D341Med (cell line): ENCODE data around the gene DAPK1.

Experiments used
- DNase-seq: peaks from one replicate; pipeline ENCODE4 v3.0.0; 2012; ENCODE audit warnings: low spot score

The DAPK1 gene

GRCh38 chr9:87569008-87569509, 71.4 kb downstream of the DAPK1 start:
- DNase-seq = no peak

- no peak for DNase-seq
Observed at GRCh38 chr9:87569518-87569917, 71.9 kb downstream of the DAPK1 start.

- DNase-seq = no peak
Observed at GRCh38 chr9:87570000-87570908, 72.6 kb downstream of the DAPK1 start.

- DNase-seq = no peak
Observed at GRCh38 chr9:87572719-87573118, 75.1 kb downstream of the DAPK1 start.

GRCh38 chr9:87573841-87574342, 76.2 kb downstream of the DAPK1 start:
- DNase-seq = no peak

- DNase-seq = no peak
Observed at GRCh38 chr9:87577746-87578145, 80.1 kb downstream of the DAPK1 start.

- DNase-seq = no peak
Observed at GRCh38 chr9:87578625-87579024, 81.0 kb downstream of the DAPK1 start.

GRCh38 chr9:87579781-87580541, 82.3 kb downstream of the DAPK1 start:
- no peak for DNase-seq

GRCh38 chr9:87580941-87581438, 83.3 kb downstream of the DAPK1 start:
- no peak for DNase-seq

GRCh38 chr9:87581513-87581912, 83.8 kb downstream of the DAPK1 start:
- DNase-seq = no peak

GRCh38 chr9:87581949-87582637, 84.4 kb downstream of the DAPK1 start:
- DNase-seq = no peak

- DNase-seq = no peak
Observed at GRCh38 chr9:87584326-87584725, 86.7 kb downstream of the DAPK1 start.

- no peak for DNase-seq
Observed at GRCh38 chr9:87585123-87585855, 87.6 kb downstream of the DAPK1 start.

- no peak for DNase-seq
Observed at GRCh38 chr9:87586731-87587355, 89.2 kb downstream of the DAPK1 start.

GRCh38 chr9:87587356-87587745, 89.7 kb downstream of the DAPK1 start:
- DNase-seq = no peak

- no peak for DNase-seq
Observed at GRCh38 chr9:87587864-87588263, 90.2 kb downstream of the DAPK1 start.

- DNase-seq = no peak
Observed at GRCh38 chr9:87588339-87588738, 90.7 kb downstream of the DAPK1 start.

GRCh38 chr9:87590996-87591395, 93.3 kb downstream of the DAPK1 start:
- DNase-seq = no peak

- DNase-seq = no peak
Observed at GRCh38 chr9:87592554-87593358, 95.1 kb downstream of the DAPK1 start.
